Breast epithelium (tissue), 4 donors: ENCODE measurements around the gene GABARAPL2. TPM values are rescaled to one million over a fixed set of nuclear protein-coding genes. Genes with fewer than 3 reads are reported as not detected.

Experiments
- DNase-seq, 2 donors: peaks; one replicate each; pipeline ENCODE4 v3.0.0-alpha.2; 2019; ENCODE audit warnings: low spot score in 2 of 2
- H3K27ac ChIP-seq, 2 donors: fragments of 200-600 bp; sonication (generic) in 1 of 2; one replicate each; pipeline ENCODE4 v1.5.1; 2016 to 2019; ENCODE audit warnings: mild to moderate bottlenecking in 1 of 2
- H3K27me3 ChIP-seq, 2 donors: fragments of 200-600 bp; sonication (generic) in 1 of 2; one replicate each; pipeline versions ENCODE4 v1.5.1 to v1.6.0; 2017 to 2019; ENCODE audit warnings: control low read depth in 1 of 2, mild to moderate bottlenecking in 1 of 2
- H3K36me3 ChIP-seq: fragments of 200-600 bp; one replicate; pipeline ENCODE4 v1.5.1; 2019
- H3K4me1 ChIP-seq, 2 donors: fragments of 200-600 bp; sonication (generic); one replicate each; pipeline ENCODE4 v1.5.1; 2016 to 2019; ENCODE audit warnings: control low read depth in 1 of 2
- H3K4me3 ChIP-seq, 3 donors: fragments of 200-600 bp; sonication (generic); 1 replicate in 2 of 3; 2 replicates in 1 of 3; pipeline ENCODE4 v1.5.1; 2016 to 2019; ENCODE audit warnings: mild to moderate bottlenecking in 3 of 3, moderate library complexity in 2 of 3
- H3K9me3 ChIP-seq, 2 donors: fragments of 200-600 bp; sonication (generic) in 1 of 2; one replicate each; pipeline ENCODE4 v1.5.1; 2016 to 2019; ENCODE audit warnings: control low read depth in 1 of 2
- CTCF ChIP-seq, 3 donors: fragments of 450-650 bp; IDR thresholded peaks; one replicate each; pipeline ENCODE4 v1.5.1; 2016 to 2017; ENCODE audit warnings: antibody characterized with exemption in 3 of 3, mild to moderate bottlenecking in 3 of 3, moderate library complexity in 3 of 3
- POLR2A ChIP-seq: fragments of 450-650 bp; IDR thresholded peaks from one replicate; pipeline ENCODE4 v1.6.1; 2016; ENCODE audit warnings: antibody characterized with exemption, mild to moderate bottlenecking, moderate library complexity
- POLR2AphosphoS5 ChIP-seq, 3 donors: sonication (generic); formaldehyde crosslinking; IDR thresholded peaks; one replicate each; pipeline ENCODE4 v1.6.1; 2017; ENCODE audit warnings: antibody characterized with exemption in 3 of 3
- intact Hi-C: fragments of 100-400 bp; cut with DNase I; formaldehyde crosslinking; loops from one replicate; pipeline ENCODE4 v1.15.1; 2023; ENCODE audit warnings: low total_unique reads
- total RNA-seq, 3 donors: library from RNA; depleted of rRNA; stranded (reverse); fragments of >200 nt; gene quantifications; one replicate each; pipeline ENCODE4 v1.1.0, GENCODE V29; 2016

GABARAPL2 gene
- total RNA-seq, 3 donors from 2014 or later: 95.2 to 128 (median 104) TPM

- intact Hi-C loops: no loop called here
- H3K27ac ChIP-seq: no peak overlapping the region
- H3K36me3 ChIP-seq: no peaks in the 10 kb centered on the region
- no peaks in the 10 kb centered on the region for H3K27me3 ChIP-seq
- no peaks in the 10 kb centered on the region for H3K4me1 ChIP-seq
- DNase-seq: no peak
- no peaks in the 10 kb centered on the region for H3K9me3 ChIP-seq
- no peak overlapping the region for H3K4me3 ChIP-seq
- TF ChIP-seq POLR2AphosphoS5 (IDR thresholded peaks at IDR 0.05) (no peak), POLR2A (no peak), CTCF (IDR thresholded peaks at IDR 0.05) (no peak)
These were observed 27.1 kb downstream of the GABARAPL2 start for GRCh38 chr16:75593308-75593707.

GRCh38 chr16:75593825-75594820 lies 27.9 kb downstream of the GABARAPL2 start:
- Histone ChIP-seq H3K4me1 (no peaks in the 10 kb centered on the region), H3K4me3 (no peak overlapping the region), H3K27ac (peak overlapping the region in 1 of 2 donors; percentile 34), H3K27me3 (no peaks in the 10 kb centered on the region), H3K36me3 (no peaks in the 10 kb centered on the region), H3K9me3 (no peaks in the 10 kb centered on the region)
- no peak for DNase-seq
- no peak for TF ChIP-seq POLR2A
- intact Hi-C loops: no loop called here

- peaks cover 12% of the 10 kb centered on the region for H3K36me3 ChIP-seq
- H3K4me3 ChIP-seq: no peak overlapping the region
- H3K27me3 ChIP-seq: no peaks in the 10 kb centered on the region
- intact Hi-C loops: no loop called here
- no peaks in the 10 kb centered on the region for H3K9me3 ChIP-seq
- no peak for DNase-seq
- no peak overlapping the region for H3K27ac ChIP-seq
- H3K4me1 ChIP-seq: no peaks in the 10 kb centered on the region
- TF ChIP-seq POLR2AphosphoS5 (IDR thresholded peaks at IDR 0.05): no peak
- no peak for TF ChIP-seq CTCF (IDR thresholded peaks at IDR 0.05)
- no peak for TF ChIP-seq POLR2A
These were observed 33.5 kb downstream of the GABARAPL2 start for GRCh38 chr16:75599452-75600277.

- peaks cover 17% of the 10 kb centered on the region for H3K36me3 ChIP-seq
- no peak overlapping the region for H3K4me3 ChIP-seq
- TF ChIP-seq CTCF (IDR thresholded peaks at IDR 0.05) (no peak), POLR2AphosphoS5 (IDR thresholded peaks at IDR 0.05) (no peak), POLR2A (no peak)
- no peaks in the 10 kb centered on the region for H3K27me3 ChIP-seq
- H3K27ac ChIP-seq: no peak overlapping the region
- DNase-seq: no peak
- no peaks in the 10 kb centered on the region for H3K9me3 ChIP-seq
- H3K4me1 ChIP-seq: no peaks in the 10 kb centered on the region
- intact Hi-C loops: no loop called here
These were observed 37.1 kb downstream of the GABARAPL2 start for GRCh38 chr16:75603241-75603640.

DNA sequence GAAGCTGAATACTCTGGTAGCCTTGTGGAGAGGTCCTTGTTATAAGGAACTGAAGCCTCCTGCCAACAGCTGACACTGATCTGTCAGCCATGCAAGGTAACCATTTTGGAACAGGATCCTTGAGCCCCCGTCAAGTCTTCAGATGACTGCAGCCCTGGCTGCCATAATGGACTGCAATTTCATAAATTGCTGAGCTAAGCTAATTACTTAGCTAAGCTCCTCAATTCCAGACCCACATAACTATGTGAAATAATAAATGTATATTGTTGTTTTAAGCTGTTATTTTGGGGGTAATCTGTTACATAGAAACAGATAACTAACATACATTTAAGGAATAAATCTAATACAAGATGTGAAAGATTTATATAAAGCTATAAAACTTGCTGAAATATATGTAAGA lies 40.3 kb downstream of the GABARAPL2 start:
- intact Hi-C loops: no loop called here
- peaks cover 10% of the 10 kb centered on the region for H3K36me3 ChIP-seq
- TF ChIP-seq CTCF (IDR thresholded peaks at IDR 0.05): no peak
- no peak for TF ChIP-seq POLR2A
- no peak for TF ChIP-seq POLR2AphosphoS5 (IDR thresholded peaks at IDR 0.05)

More for the DNA sequence above, 40.3 kb downstream of the GABARAPL2 start:
- no peaks in the 10 kb centered on the region for H3K27me3 ChIP-seq
- no peak overlapping the region for H3K27ac ChIP-seq
- no peaks in the 10 kb centered on the region for H3K4me1 ChIP-seq
- H3K9me3 ChIP-seq: no peaks in the 10 kb centered on the region
- DNase-seq: no peak
- H3K4me3 ChIP-seq: no peak overlapping the region
